OCI-M1 (cell line): ENCODE measurements around the gene GUCA1C.

Experiments used
- DNase-seq: peaks from one replicate; lab custom pipeline; 2025; lab: John Stamatoyannopoulos, UW

GUCA1C gene, protein sequence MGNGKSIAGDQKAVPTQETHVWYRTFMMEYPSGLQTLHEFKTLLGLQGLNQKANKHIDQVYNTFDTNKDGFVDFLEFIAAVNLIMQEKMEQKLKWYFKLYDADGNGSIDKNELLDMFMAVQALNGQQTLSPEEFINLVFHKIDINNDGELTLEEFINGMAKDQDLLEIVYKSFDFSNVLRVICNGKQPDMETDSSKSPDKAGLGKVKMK

GRCh38 chr3:108953700-108954099, at the start of gene GUCA1C:
Gene GUCA1C (minus strand): TSS chr3:108953879. CDS start chr3:108953762, 117 bp downstream.
- no peak for DNase-seq

- DNase-seq, result no peak
These were observed 44.8 kb upstream of the GUCA1C start for GRCh38 chr3:108998436-108998835.

DNA sequence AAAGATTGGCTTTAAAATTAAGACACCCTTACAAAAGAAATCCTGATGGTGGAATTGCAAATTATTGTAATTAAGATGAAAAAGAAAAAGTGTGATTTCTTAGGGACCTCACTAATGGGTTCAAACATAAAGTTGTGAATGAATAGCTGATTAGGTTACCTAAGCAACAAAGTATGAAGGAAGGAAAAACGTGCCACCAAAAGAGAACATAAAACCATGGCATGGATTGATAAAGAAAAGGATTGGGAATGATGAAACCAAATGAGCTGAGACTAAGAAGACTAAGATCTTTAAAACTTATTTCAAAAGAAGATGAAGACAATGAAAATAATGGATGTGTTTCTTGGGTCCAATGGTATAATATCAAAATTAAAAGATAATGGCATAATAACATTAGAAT, 32.2 kb upstream of the GUCA1C start:
- peak; percentile 25 for DNase-seq

DNA sequence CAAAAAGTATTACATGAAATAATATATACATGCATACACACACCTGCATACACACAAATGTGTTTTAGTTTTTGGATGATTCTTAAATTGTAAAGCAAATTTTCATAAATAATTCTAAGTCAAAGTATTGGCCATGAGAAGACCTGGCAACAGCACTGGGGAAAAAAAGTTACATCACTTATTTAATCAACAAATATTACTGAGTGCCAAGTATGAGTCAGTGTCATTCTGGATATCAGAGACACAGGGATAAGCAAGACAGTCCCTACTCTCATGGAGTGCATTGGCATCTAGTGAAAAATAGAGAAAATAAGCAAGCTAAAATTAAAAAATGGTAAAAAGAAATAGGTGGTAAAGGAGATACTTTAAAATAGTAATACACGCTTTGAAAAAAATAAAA, 29.4 kb upstream of the GUCA1C start:
- DNase-seq, result no peak

- no peak for DNase-seq
These were observed 22.4 kb upstream of the GUCA1C start for GRCh38 chr3:108976058-108976457.

- no peak for DNase-seq
These were observed 19.3 kb upstream of the GUCA1C start for GRCh38 chr3:108973019-108973418.

GRCh38 chr3:108972482-108972881, 18.8 kb upstream of the GUCA1C start:
- DNase-seq, result no peak

- no peak for DNase-seq
These were observed 16.9 kb upstream of the GUCA1C start for GRCh38 chr3:108970561-108970960.

DNA sequence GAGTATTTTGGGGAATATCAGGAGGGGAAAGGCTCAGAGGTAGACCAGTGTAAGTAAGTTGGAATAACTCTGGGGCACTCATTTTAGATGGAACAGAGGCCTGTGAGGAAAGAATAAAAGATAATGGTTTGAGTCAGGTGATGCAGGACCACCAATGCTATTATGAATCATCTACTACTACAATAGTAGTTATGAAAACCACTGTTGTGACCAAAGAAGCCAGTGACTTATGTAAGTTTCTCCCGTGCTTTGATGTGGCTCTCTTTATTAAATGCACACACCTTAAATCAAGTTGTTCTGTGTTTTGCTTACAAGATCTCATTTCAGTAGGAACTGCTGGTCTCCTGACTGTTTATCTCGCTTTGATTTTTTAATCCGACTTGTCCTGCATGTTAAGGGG, 13.1 kb upstream of the GUCA1C start:
- no peak for DNase-seq

DNA sequence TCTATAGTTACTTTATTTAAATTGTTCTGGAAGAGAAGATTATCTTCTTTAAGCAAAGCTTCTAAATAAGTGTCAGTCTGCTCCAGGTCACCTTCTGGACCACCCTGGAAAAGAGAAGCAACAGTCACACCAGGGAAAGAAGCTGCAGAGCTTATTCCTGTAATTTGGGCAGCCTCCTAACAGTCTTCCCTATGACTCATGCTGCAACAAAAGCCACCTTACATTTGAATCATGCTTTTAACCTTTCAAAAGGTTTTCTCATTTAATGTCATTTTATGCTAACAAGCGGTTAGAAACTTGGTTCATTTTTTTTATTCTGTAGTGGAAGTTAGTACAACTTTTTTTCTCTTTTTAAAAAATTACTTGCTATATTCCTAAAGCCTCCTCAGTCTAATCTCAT, 5.3 kb upstream of the GUCA1C start:
- DNase-seq, result no peak

GRCh38 chr3:108953210-108953609, 469 bp downstream of the GUCA1C start:
- DNase-seq, result no peak

GRCh38 chr3:108951820-108952501, 1.7 kb downstream of the GUCA1C start:
- DNase-seq, result no peak

DNA sequence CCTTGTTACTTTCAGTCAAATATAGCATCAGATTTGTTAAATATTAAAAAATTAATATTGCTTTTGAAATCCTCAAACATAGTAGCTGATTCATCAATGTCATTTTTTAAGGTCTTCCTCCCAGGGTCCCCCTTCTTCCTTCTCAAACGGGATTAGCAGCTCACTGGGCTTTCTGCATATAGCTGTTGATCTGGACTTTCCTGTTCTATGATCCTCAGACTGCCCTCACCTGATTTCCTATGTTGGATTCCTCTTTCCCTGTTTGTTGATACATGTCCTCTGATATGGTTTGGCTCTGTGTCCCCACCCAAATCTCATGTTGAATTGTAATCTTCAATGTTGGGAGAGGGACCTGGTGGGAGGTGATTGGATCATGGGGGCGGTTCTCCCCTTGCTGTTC, 5.8 kb downstream of the GUCA1C start:
- no peak for DNase-seq

DNA sequence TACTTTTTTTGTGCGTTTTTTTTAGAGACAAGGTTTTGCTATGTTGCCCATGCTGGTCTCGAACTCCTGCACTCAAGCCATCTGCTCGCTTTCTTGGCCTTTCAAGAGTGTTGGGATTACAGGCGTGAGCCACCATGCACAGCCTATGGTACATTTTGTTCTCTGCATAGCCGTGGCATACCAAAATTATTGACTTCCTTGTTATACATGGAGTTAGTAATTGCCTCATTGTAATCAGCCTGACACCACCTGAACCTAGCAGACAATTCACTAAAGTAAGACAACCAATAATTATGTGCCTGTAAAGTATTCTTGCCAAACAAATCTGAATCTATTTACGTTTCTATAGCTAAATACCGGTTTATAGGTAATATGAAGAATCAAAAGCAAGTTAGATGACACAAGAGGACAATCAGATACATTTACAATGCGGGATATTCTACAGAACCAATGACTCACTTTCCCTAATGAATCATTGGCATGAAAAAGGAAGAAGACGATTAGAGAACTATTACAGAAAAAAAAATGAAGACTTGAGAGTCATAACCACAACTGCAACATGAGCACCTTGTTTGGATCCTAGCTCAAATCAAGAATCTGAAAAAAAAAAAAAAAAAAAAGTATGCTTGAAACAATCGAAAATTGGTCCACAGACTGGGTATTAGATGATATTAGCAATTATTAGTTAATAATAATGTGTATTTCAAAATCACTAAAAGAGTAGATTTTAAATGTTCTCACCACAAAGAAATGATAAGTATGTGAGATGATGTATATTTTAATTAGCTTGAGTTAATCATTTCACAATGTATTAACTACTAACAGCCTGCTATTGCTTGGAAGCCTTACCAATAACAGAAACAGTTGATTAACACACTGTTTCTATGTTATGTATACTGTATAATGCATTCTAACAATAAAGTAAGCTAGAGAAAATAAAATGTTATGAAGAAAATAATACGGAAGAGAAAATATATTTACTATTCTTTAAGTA, 7.1 kb downstream of the GUCA1C start:
- DNase-seq, result no peak

GRCh38 chr3:108940568-108941263, 13.0 kb downstream of the GUCA1C start:
- peak; percentile 4 for DNase-seq

DNA sequence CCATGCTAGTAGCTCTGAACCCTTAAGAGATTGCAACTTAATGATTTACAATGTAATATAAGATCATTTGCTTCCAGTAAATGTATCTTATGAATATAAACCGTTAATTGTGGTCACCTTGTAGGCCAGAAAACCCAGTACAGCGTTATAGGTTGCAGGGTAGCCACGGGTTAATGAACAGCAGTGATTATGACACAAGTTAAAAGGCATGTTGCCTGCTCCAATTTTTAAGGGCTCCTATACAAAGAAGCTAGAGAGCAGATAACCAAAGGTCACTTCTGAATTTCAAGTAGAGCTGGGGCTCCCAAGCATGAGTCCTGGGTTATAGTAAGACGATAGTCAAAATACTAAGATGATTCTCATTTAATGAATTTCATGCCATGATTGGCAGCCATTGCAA, 13.5 kb downstream of the GUCA1C start:
- no peak for DNase-seq

DNA sequence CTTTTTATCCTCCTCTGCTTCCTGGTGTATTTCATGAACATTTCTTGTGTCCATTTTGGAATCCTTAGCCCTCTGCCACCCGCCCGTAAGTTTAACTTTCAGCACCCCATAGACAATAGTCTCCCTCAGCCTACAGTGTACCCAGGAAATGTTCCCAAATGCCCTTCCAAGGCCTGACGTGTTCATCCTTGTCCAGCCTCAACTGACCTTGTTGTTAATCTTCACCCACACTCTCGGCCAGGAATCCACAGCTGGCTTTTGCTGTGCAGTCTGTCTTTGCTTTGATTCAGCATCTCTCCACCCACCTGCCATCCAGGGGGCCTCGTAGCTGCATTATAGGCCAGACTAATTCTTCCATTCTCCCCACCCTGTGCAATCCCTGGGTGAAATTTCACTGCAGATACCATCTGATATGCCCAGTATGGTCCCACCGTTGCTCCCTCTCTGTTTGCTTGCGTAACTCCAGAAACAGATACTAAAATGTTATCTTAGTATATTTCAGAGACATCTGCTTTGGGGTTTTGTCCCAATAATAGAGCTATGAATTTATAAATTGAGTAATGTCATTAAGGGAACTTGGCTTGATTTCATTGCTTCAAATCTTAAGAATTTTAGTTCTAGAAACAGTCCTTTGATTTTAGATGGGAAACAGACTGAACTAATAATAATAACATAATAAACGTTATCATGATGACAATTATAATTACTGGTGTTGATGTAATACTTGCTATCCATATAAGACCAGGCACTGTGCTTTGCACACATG, 16.6 kb downstream of the GUCA1C start:
- DNase-seq, result no peak

DNA sequence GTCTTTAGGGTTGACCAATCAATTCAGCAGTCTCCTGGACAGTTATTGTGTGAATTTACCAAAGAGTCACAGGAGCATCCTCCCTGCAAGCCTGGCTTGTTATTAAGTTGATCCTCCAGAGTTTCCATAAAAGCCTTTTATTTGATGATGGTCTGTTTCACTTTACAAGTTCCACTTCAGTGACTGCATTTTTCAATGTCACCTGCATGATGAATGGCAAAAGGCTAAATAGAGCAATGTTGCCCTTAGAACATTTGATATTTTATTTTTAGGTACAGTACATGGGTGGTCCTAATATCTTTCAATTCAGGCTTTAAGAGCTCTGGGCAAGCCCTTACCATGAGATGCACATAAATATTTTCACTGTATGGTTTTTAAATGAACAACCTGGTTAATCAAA, 22.6 kb downstream of the GUCA1C start:
- no peak for DNase-seq

DNA sequence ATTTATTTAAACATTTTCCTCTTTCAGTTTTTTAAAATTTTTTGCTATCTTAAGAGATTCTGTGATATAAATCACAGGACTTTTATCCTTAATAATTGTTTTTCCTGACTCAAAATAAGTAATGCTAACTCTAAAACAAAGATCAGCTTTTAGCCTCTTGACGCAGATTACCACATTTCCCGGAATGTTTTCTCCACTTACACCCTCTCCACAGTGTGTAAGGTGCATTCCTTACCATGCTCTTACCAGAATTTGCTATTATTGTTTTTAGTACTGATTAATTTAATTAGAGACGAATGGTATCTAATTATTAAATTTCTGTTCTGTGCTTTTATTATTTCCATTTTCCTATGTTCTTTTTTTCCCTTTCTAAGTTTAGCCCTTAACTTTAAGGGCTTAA, 34.8 kb downstream of the GUCA1C start:
- DNase-seq, result no peak

DNA sequence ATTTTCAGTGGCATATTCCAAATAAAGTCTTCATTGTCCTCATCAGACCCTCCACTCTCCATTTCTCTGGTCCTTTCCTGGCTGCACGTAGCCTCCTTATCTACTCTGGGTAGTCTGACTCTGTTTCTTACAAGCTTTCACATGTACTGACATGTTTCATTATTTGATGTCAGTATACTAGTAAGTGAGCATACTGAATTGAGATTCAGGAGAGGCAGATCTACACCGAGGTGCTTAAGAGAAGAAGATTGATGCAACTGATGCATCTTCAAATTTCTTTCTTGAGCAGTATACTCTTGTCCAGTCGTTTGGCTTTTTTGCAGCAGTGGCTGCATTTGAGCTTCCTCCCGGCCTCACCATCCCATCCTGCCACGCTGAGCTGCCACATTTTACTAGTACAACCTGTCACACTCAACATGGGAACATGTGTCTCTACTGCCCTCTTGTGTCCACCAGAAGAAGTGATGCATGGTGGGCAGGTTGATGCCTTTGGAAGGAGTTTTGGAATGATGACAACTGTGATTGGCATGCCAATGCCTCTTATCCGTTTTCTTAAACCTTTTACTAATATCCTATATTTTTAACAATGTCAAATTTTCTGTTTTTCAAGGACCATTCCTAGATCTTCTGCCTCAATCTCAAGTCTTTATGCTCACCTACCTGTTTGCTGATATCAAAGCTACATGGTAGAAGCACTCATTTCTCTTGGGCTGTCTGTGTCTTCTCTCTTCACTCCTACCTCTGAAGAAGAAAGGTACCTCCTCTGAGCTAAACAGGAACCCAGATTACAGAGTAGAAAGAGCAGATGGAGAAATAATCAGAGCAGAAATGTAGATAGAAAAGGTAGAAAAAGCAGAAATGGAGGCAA, 38.7 kb downstream of the GUCA1C start:
- peak; percentile 74 for DNase-seq
